Measurements from ENCODE around the gene SCNN1G. TPM values are rescaled to one million over a fixed set of nuclear protein-coding genes. Genes with fewer than 3 reads are reported as not detected.
A peak's percentile ranks its signal among the peaks of the same experiment; 100 is the strongest.

Gene SCNN1G
- total and polyA plus RNA-seq, 9 of the 15 experiments (the other 6 are each of a cell fraction or from before 2014, with no cell fraction given): not detected

DNA sequence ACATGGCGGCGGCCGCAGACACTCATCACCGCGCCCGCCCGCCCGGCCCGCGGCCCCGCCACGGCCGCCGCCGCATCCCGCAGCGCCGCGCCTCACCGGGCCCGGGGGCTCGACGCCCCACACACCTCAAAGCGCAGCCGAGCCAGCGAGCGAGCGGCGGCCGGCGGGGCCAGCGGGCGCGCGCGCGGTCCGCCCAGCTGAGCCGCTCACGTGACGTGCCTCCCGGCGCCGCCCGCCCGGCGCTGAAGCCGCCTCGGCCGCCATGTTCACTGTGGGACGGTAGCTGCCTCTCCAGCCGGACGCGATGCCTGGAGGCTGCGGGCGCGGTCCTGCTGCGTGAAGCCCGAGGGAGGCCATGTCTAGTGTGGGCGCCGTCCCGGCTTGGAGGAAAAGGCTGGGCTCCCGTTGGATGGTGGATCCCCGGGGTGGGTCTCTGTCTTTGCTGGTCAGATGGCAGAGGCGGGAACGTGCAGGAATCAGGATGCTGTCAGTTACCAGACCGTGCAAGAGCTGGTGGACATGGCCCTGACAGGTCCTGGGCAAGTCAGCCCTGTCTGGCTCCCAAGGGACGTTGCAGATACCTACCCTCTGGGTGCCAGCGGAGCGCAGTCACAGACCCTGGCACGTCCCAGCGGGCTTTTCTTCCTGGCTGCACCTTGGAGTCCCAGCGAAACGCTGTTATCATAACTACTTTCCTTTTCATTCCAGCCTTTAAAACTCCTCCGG is 33.1 kb upstream of the SCNN1G start, which contains the start of gene USP31 (continued):
- TF ChIP-seq PHF20 (IDR thresholded peaks at IDR 0.05; ENCODE audit: partially characterized antibody) (peak; percentile 70), ZSCAN29 (IDR thresholded peaks at IDR 0.05) (no peak), KLF1 (tag; IDR thresholded peaks at IDR 0.05) (peak; percentile 90), EWSR1 (IDR thresholded peaks at IDR 0.05; ENCODE audit: borderline replicate concordance, low read depth, partially characterized antibody) (no peak), PHB (CRISPR knock-in tag; IDR thresholded peaks at IDR 0.05) (no peak), ZNF699 (CRISPR knock-in tag; IDR thresholded peaks at IDR 0.05; ENCODE audit: insufficient replicate concordance) (no peak), NFATC3 (IDR thresholded peaks at IDR 0.05) (no peak), SMAD3 (CRISPR knock-in tag; conservative IDR thresholded peaks at IDR 0.05) (peak; percentile 92), ZNF77 (CRISPR knock-in tag; IDR thresholded peaks at IDR 0.05) (no peak), TOE1 (IDR thresholded peaks at IDR 0.05; ENCODE audit: borderline replicate concordance) (peak; percentile 83; the same call in 1 of the 2 replicates), TOE1 (CRISPR knock-in tag; IDR thresholded peaks at IDR 0.05; ENCODE audit: borderline replicate concordance, low read depth) (no peak), DMBX1 (CRISPR knock-in tag; IDR thresholded peaks at IDR 0.05; ENCODE audit: borderline replicate concordance) (peak; percentile 97), MTA1 (IDR thresholded peaks at IDR 0.05; ENCODE audit: borderline replicate concordance) (peak; percentile 90), CBX2 (IDR thresholded peaks at IDR 0.05; ENCODE audit: insufficient read depth, low read length, poor library complexity, severe bottlenecking) (no peak), BRD4 (IDR thresholded peaks at IDR 0.05) (no peak), ZNF584 (CRISPR knock-in tag; IDR thresholded peaks at IDR 0.05; ENCODE audit: low read depth) (peak; percentile 97), L3MBTL2 (IDR thresholded peaks at IDR 0.05) (0 out of 2 replicates have a peak, but pooled peaks have one; percentile 35), ZNF75A (CRISPR knock-in tag; IDR thresholded peaks at IDR 0.05) (no peak), ZNF551 (CRISPR knock-in tag; IDR thresholded peaks at IDR 0.05) (no peak), ZNF384 (IDR thresholded peaks at IDR 0.05; ENCODE audit: low read depth, low read length) (no peak), JUND (IDR thresholded peaks at IDR 0.05; ENCODE audit: borderline replicate concordance, low read depth, low read length) (peak; percentile 31; the same call in 1 of the 2 replicates), JUND (tag; IDR thresholded peaks at IDR 0.05; ENCODE audit: borderline replicate concordance, low read depth, low read length) (no peak; the same call in 2 of the 3 replicates), SOX6 (IDR thresholded peaks at IDR 0.05) (no peak), DDX20 (tag; IDR thresholded peaks at IDR 0.05; ENCODE audit: low read depth) (no peak), SIN3A (IDR thresholded peaks at IDR 0.05; ENCODE audit: borderline replicate concordance in 2 of 2, control insufficient read depth in 1 of 2, low read depth in 2 of 2, low read length in 2 of 2) (peak; percentile 88; a peak in 2 of 4 replicates), ZNF175 (CRISPR knock-in tag; IDR thresholded peaks at IDR 0.05; ENCODE audit: low read depth) (peak; percentile 97)
- TF ChIP-seq, protein P1, sequence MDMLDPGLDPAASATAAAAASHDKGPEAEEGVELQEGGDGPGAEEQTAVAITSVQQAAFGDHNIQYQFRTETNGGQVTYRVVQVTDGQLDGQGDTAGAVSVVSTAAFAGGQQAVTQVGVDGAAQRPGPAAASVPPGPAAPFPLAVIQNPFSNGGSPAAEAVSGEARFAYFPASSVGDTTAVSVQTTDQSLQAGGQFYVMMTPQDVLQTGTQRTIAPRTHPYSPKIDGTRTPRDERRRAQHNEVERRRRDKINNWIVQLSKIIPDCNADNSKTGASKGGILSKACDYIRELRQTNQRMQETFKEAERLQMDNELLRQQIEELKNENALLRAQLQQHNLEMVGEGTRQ (CRISPR knock-in tag; IDR thresholded peaks at IDR 0.05): peak; percentile 94
- TF ChIP-seq, protein P2, sequence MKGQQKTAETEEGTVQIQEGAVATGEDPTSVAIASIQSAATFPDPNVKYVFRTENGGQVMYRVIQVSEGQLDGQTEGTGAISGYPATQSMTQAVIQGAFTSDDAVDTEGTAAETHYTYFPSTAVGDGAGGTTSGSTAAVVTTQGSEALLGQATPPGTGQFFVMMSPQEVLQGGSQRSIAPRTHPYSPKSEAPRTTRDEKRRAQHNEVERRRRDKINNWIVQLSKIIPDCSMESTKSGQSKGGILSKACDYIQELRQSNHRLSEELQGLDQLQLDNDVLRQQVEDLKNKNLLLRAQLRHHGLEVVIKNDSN (CRISPR knock-in tag; IDR thresholded peaks at IDR 0.05): peak; percentile 91
